ENCODE measurements around the gene ARL14EPL. TPM values are rescaled to one million over a fixed set of nuclear protein-coding genes. Genes with fewer than 3 reads are reported as not detected.

ARL14EPL gene
- not detected for polyA plus RNA-seq (ENCODE audit: insufficient read length)

DNA sequence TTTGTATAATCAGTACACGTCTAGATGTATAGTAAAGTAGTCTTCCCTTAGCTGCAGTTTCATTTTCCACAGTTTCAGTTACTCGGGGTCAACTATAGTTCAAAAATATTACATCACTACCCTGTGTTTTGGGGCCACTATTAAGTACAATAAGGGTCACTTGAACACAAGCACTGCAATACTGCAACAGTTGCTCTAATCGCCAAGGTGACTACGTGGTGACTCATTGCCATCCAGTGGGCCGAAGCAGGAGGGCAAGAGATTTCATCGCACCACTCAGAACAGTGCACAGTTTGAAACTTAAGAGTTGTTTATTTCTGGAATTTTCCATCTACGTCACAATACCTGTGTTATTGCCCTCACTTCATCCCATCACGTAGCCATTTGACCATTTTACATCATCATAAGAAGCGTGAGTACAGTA, at the start of gene ARL14EPL:
ARL14EPL (plus strand) TSS at position 379 of the 424 bp plus-strand sequence. CDS start 18,994 bp downstream, outside the sequence.
- DNase-seq (ENCODE audit: low read depth): peak; percentile 48

DNA sequence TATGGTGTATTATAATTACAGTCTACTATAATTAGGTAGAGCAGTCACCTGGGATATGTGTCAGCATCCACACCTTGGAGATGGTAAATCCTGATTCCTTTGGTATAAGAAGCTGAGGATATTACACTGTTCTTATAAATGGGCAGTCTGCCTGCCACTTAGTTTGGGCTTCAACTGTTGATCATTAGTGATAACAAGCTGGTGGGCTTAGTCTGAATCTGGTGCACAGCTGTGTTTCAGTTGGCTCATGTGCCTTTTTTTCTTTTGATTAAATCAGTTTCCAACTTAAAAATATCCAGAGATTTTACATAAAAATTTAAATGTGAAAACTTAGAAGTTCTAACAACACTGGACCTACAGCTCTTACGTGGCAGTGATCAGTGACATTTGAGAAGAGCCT, 48.8 kb upstream of the ARL14EPL start:
- no peak for DNase-seq (ENCODE audit: low read depth)

GRCh38 chr5:115985802-115986757, 46.2 kb upstream of the ARL14EPL start:
- DNase-seq (ENCODE audit: low read depth): no peak

- DNase-seq (ENCODE audit: low read depth): no peak
These were observed 44.3 kb upstream of the ARL14EPL start for GRCh38 chr5:115988002-115988401.

- DNase-seq (ENCODE audit: low read depth): no peak
These were observed 39.4 kb upstream of the ARL14EPL start for GRCh38 chr5:115992848-115993350.

GRCh38 chr5:115995351-115995750, 36.9 kb upstream of the ARL14EPL start:
- no peak for DNase-seq (ENCODE audit: low read depth)

GRCh38 chr5:116002116-116002906, 30.0 kb upstream of the ARL14EPL start:
- no peak for DNase-seq (ENCODE audit: low read depth)

GRCh38 chr5:116004248-116004647, 28.0 kb upstream of the ARL14EPL start:
- no peak for DNase-seq (ENCODE audit: low read depth)

DNA sequence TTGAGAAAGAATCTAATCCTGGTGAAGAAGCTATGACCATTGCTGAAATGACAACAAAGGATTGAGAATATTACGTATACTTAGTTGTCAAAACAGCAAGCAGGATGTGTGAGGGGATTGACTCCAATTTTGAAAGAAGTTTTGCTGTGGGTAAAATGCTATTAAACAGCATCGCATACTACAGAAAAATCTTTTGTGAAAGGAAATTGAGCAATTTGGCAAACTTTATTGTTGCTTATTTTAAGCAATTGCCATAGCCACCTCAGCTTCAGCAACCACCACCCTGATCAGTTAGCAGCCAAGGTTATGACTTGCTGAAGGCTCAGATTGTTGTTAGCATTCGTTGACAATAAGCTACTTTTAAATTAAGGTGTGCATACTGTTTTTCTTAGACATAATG, 22.5 kb upstream of the ARL14EPL start:
- no peak for DNase-seq (ENCODE audit: low read depth)

- DNase-seq (ENCODE audit: low read depth): no peak
These were observed 21.2 kb upstream of the ARL14EPL start for GRCh38 chr5:116011046-116011445.

DNA sequence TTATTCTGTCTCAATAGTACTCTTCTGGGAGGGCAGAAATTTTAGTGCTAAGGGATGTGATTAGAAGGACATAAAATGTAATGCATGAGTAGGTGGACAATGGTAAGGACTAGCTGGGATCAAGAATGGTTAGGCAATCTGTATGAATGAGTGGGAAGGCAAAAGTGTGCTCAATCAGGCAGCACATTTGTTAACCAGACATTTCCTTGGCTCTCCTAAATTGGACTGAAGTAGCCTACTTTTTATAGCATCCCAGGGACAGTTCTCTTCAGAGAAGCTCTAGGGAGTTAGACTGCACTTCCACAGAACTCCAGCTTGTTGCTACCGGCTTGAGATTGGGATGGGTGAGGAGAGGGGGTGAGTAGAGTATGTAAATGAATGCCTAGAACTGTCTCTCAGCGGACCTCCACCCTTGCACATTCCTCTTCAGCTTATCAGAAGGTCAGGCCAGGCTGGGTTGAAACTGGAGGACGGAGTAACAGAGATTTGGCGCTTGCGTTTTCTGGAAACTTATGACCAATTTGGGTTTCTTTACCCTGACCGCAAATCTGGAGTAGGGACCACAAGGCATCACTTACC, 19.0 kb upstream of the ARL14EPL start:
- no peak for DNase-seq (ENCODE audit: low read depth)

GRCh38 chr5:116013936-116014335, 18.3 kb upstream of the ARL14EPL start:
- no peak for DNase-seq (ENCODE audit: low read depth)

DNA sequence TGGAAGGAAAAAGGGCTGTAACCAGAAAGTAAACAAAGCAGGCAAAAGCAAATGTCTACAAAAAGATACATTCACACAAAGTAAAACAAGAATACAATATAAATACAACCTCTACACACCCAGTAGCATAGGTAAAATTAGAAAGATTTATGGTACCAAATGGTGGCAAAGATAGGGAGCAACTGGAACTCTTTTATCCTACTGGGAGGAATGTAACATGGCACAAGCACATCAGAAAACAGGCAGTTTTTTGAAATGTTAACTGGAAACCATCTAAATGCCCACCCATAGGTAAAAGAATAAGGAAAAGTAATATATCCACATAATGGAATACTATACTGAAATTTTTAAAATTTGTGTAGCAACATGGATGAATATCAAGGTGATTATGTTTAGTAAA, 8.7 kb upstream of the ARL14EPL start:
- no peak for DNase-seq (ENCODE audit: low read depth)

GRCh38 chr5:116025866-116026265, 6.4 kb upstream of the ARL14EPL start:
- no peak for DNase-seq (ENCODE audit: low read depth)

- DNase-seq (ENCODE audit: low read depth): no peak
These were observed 719 bp downstream of the ARL14EPL start for GRCh38 chr5:116032991-116033390.

GRCh38 chr5:116035123-116035522, 2.9 kb downstream of the ARL14EPL start:
- no peak for DNase-seq (ENCODE audit: low read depth)

DNA sequence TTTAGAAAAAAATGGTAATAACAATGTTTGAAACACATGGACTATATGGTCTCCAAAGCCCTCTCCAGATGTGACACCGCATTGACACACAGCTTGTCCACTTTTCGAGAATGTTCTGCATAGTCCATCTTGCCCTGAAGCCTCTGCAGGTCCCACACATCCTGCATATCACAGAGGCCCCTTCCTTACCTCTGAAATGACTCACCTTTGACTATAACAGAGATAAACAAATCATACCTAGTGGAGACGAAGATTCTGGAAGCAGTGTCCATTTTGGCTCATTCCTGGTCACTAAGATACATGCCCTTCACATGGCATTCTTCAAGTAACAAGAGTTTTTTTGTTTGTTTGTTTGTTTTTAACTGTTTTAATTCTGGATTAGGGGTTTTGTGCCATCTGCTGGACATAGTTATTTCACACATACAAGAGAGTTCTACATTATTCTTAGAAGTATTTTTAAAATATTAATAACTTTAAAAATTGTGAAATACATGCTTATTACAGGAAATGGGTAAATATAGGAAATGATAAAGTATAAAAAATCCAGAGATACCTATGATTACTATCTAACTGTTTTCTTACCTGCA, 5.1 kb downstream of the ARL14EPL start:
- DNase-seq (ENCODE audit: low read depth): no peak

DNA sequence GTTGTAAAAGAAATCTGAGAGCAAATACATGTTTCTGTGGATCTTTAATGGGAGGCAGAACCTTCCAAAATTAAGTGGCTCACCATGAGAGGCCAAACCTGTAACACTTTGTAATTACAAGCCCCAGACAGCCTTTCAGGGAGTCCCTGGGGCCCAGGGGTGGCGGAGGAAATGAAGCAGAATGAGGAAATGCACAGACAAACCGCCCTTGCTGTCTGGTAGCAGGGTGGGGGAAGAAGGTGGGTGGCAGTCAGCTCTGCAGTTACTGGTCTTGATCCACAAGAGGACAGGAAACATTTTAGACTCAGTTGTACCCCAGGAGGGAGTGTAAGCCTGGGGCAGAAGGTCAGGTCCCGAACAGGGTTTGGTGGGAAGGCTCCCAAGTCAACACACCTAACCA, 6.5 kb downstream of the ARL14EPL start:
- DNase-seq (ENCODE audit: low read depth): no peak

- DNase-seq (ENCODE audit: low read depth): no peak
These were observed 10.1 kb downstream of the ARL14EPL start for GRCh38 chr5:116042375-116042774.

DNA sequence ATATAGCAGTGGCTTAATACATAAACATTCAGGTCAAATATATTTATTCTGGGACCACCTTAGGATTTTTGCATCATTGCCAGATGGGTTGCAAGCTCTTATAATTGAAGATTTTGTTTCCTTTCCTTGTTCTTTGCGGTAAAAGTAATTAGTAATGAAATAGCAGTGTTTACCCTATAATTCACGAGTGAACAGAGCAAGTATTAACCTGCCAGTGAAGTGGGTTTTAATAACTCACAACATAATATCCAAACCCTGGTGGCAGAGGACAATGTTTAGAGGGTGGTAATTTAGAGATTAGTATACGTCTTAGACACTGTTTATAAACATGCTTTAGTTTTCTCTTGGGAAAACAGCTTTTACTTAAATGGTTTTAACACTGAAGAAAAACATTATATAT, 11.8 kb downstream of the ARL14EPL start:
- no peak for DNase-seq (ENCODE audit: low read depth)

DNA sequence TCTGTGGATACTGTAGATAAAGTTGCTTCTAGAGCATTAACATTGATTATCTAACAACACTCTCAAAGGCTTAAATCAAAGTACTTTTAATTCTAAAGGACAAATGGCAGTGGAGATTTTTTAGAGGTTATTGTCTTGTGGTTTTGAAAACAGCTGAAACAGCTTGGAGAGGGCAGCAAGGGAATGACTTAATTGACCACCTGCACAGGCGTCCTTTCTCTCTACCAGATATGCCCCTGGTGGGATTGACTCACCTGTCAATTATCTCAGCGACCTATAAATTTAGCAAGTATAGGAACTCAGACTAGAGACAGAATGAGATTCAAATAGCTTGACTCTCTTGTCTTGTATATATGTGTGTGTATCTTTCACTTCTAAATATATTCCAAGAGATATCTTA, 13.5 kb downstream of the ARL14EPL start:
- no peak for DNase-seq (ENCODE audit: low read depth)

- DNase-seq (ENCODE audit: low read depth): no peak
These were observed 14.0 kb downstream of the ARL14EPL start for GRCh38 chr5:116046261-116046660.

Measured in forelimb muscle (tissue), 1 donor.